Measurements from ENCODE around the gene C1QTNF1. TPM values are rescaled to one million over a fixed set of nuclear protein-coding genes. Genes with fewer than 3 reads are reported as not detected.

C1QTNF1 gene
- total RNA-seq, 1 experiment from 2014 or later: 18.6 TPM

DNA sequence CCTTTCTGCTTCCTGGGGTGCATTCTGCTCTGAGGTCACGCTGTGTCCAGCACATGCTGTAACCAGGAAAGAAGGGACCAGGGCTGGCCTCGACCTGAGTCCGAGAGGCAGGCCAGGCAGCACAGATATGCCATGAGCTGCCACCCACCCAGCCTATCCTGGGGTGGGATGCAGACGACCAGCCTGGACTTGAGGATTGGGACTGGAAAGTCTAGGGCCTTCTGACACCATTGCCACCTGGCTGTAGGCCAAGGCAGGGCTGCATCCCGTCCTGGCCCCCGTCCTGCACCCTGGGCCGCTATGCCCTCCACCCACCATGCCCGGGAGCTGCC is 65.0 kb downstream of the C1QTNF1 start:
- Histone ChIP-seq H3K36me3 (ENCODE audit: low read depth, low read length) (peaks cover 4% of the 10 kb centered on the region; the same call in 1 of the 2 replicates), H3K27ac (ENCODE audit: low read length) (no peak overlapping the region), H2AFZ (ENCODE audit: low read length) (no peak overlapping the region), H4K20me1 (ENCODE audit: low read length) (no peaks in the 10 kb centered on the region), H3K4me2 (ENCODE audit: low read length) (no peak overlapping the region), H3K9me3 (ENCODE audit: low read length) (no peaks in the 10 kb centered on the region), H3K4me1 (ENCODE audit: insufficient read depth, low read length) (no peaks in the 10 kb centered on the region), H3K27me3 (ENCODE audit: low read length) (no peaks in the 10 kb centered on the region), H3F3A (ENCODE audit: low read length, unreplicated experiment) (no peaks in the 10 kb centered on the region), H3K9me2 (replicated peaks; ENCODE audit: low read length) (no peaks in the 10 kb centered on the region), H3K4me3 (ENCODE audit: low read length) (no peak overlapping the region), H3K9ac (ENCODE audit: low read length) (no peak overlapping the region), H3K79me2 (ENCODE audit: low read length) (no peaks in the 10 kb centered on the region)
- POLR2A ChIA-PET (ENCODE audit: unreplicated experiment): no interaction called here
- no peak for TF ChIP-seq EZH2 (IDR thresholded peaks at IDR 0.05; ENCODE audit: low read length, unreplicated experiment)
- TF ChIP-seq, protein P1, sequence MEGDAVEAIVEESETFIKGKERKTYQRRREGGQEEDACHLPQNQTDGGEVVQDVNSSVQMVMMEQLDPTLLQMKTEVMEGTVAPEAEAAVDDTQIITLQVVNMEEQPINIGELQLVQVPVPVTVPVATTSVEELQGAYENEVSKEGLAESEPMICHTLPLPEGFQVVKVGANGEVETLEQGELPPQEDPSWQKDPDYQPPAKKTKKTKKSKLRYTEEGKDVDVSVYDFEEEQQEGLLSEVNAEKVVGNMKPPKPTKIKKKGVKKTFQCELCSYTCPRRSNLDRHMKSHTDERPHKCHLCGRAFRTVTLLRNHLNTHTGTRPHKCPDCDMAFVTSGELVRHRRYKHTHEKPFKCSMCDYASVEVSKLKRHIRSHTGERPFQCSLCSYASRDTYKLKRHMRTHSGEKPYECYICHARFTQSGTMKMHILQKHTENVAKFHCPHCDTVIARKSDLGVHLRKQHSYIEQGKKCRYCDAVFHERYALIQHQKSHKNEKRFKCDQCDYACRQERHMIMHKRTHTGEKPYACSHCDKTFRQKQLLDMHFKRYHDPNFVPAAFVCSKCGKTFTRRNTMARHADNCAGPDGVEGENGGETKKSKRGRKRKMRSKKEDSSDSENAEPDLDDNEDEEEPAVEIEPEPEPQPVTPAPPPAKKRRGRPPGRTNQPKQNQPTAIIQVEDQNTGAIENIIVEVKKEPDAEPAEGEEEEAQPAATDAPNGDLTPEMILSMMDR (conservative IDR thresholded peaks at IDR 0.05; ENCODE audit: low read depth, low read length): no peak
- no peak for TF ChIP-seq EZH2phosphoT487 (IDR thresholded peaks at IDR 0.05; ENCODE audit: borderline replicate concordance, low read length)
- ATAC-seq (no peak), DNase-seq (no peak)
- no TSS peak for BruUV-seq (replicated peaks)
- intact Hi-C loops (cut with micrococcal nuclease): no loop called here
- CTCF ChIA-PET: no interaction called here

- POLR2A ChIA-PET (ENCODE audit: unreplicated experiment): no interaction called here
- Histone ChIP-seq H3K27me3 (ENCODE audit: low read length) (no peaks in the 10 kb centered on the region), H3K9me3 (ENCODE audit: low read length) (no peaks in the 10 kb centered on the region), H3K27ac (ENCODE audit: low read length) (no peak overlapping the region), H3K79me2 (ENCODE audit: low read length) (no peaks in the 10 kb centered on the region), H3K9ac (ENCODE audit: low read length) (no peak overlapping the region), H3K36me3 (ENCODE audit: low read depth, low read length) (0 out of 2 replicates have a peak, but pooled peaks cover 4% of the 10 kb centered on the region), H3K4me3 (ENCODE audit: low read length) (no peak overlapping the region), H2AFZ (ENCODE audit: low read length) (no peak overlapping the region), H3K9me2 (replicated peaks; ENCODE audit: low read length) (no peaks in the 10 kb centered on the region), H3K4me1 (ENCODE audit: insufficient read depth, low read length) (no peaks in the 10 kb centered on the region), H3K4me2 (ENCODE audit: low read length) (no peak overlapping the region), H3F3A (ENCODE audit: low read length, unreplicated experiment) (no peaks in the 10 kb centered on the region), H4K20me1 (ENCODE audit: low read length) (no peaks in the 10 kb centered on the region)
- intact Hi-C loops (cut with micrococcal nuclease): no loop called here
- no peak for ATAC-seq
- BruUV-seq (replicated peaks): no TSS peak
- TF ChIP-seq EZH2 (IDR thresholded peaks at IDR 0.05; ENCODE audit: low read length, unreplicated experiment) (no peak), EZH2phosphoT487 (IDR thresholded peaks at IDR 0.05; ENCODE audit: borderline replicate concordance, low read length) (no peak)
- TF ChIP-seq, protein P1 (conservative IDR thresholded peaks at IDR 0.05; ENCODE audit: low read depth, low read length): no peak
- CTCF ChIA-PET: no interaction called here
- no peak for DNase-seq
Observed at GRCh38 chr17:79089720-79090442, 65.9 kb downstream of the C1QTNF1 start.

- ChIA-PET CTCF (no interaction called here), POLR2A (ENCODE audit: unreplicated experiment) (no interaction called here)
- Histone ChIP-seq H3K4me1 (ENCODE audit: insufficient read depth, low read length) (no peaks in the 10 kb centered on the region), H4K20me1 (ENCODE audit: low read length) (no peaks in the 10 kb centered on the region), H3K36me3 (ENCODE audit: low read depth, low read length) (0 out of 2 replicates have a peak, but pooled peaks cover 4% of the 10 kb centered on the region), H3K27me3 (ENCODE audit: low read length) (no peaks in the 10 kb centered on the region), H3K4me3 (ENCODE audit: low read length) (no peak overlapping the region), H3K9me3 (ENCODE audit: low read length) (no peaks in the 10 kb centered on the region), H3K9me2 (replicated peaks; ENCODE audit: low read length) (no peaks in the 10 kb centered on the region), H3K4me2 (ENCODE audit: low read length) (no peak overlapping the region), H3K27ac (ENCODE audit: low read length) (no peak overlapping the region), H3K9ac (ENCODE audit: low read length) (no peak overlapping the region), H3F3A (ENCODE audit: low read length, unreplicated experiment) (no peaks in the 10 kb centered on the region), H2AFZ (ENCODE audit: low read length) (no peak overlapping the region), H3K79me2 (ENCODE audit: low read length) (no peaks in the 10 kb centered on the region)
- TF ChIP-seq EZH2phosphoT487 (IDR thresholded peaks at IDR 0.05; ENCODE audit: borderline replicate concordance, low read length) (no peak), EZH2 (IDR thresholded peaks at IDR 0.05; ENCODE audit: low read length, unreplicated experiment) (no peak)
- TF ChIP-seq, protein P1 (conservative IDR thresholded peaks at IDR 0.05; ENCODE audit: low read depth, low read length): peak; percentile 30; the same call in 1 of the 2 replicates
- intact Hi-C loops (cut with micrococcal nuclease): no loop called here
- no peak for ATAC-seq
- BruUV-seq (replicated peaks): no TSS peak
- DNase-seq: no peak
Observed at GRCh38 chr17:79090443-79091225, 66.7 kb downstream of the C1QTNF1 start.

All from PC-3 (cell line).